ENCODE measurements around the gene LRRFIP1.

GRCh38 chr2:237691029-237691907, 63.9 kb downstream of the LRRFIP1 start:
- TF ChIP-seq, protein P1, sequence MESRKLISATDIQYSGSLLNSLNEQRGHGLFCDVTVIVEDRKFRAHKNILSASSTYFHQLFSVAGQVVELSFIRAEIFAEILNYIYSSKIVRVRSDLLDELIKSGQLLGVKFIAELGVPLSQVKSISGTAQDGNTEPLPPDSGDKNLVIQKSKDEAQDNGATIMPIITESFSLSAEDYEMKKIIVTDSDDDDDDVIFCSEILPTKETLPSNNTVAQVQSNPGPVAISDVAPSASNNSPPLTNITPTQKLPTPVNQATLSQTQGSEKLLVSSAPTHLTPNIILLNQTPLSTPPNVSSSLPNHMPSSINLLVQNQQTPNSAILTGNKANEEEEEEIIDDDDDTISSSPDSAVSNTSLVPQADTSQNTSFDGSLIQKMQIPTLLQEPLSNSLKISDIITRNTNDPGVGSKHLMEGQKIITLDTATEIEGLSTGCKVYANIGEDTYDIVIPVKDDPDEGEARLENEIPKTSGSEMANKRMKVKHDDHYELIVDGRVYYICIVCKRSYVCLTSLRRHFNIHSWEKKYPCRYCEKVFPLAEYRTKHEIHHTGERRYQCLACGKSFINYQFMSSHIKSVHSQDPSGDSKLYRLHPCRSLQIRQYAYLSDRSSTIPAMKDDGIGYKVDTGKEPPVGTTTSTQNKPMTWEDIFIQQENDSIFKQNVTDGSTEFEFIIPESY (IDR thresholded peaks at IDR 0.05; ENCODE audit: borderline replicate concordance, low read depth): no peak
- TF ChIP-seq CTCF (IDR thresholded peaks at IDR 0.05) (no peak), EZH2phosphoT487 (IDR thresholded peaks at IDR 0.05; ENCODE audit: borderline replicate concordance, low read depth) (no peak), REST (IDR thresholded peaks at IDR 0.05; ENCODE audit: low read depth, low read length) (no peak), SMC3 (IDR thresholded peaks at IDR 0.05; ENCODE audit: low read depth, low read length) (no peak), EP300 (IDR thresholded peaks at IDR 0.05; ENCODE audit: borderline replicate concordance in 1 of 2, low read depth in 1 of 2, low read length in 1 of 2) (no peak)
- TF ChIP-seq, protein P2, sequence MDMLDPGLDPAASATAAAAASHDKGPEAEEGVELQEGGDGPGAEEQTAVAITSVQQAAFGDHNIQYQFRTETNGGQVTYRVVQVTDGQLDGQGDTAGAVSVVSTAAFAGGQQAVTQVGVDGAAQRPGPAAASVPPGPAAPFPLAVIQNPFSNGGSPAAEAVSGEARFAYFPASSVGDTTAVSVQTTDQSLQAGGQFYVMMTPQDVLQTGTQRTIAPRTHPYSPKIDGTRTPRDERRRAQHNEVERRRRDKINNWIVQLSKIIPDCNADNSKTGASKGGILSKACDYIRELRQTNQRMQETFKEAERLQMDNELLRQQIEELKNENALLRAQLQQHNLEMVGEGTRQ (IDR thresholded peaks at IDR 0.05; ENCODE audit: borderline replicate concordance, low read depth, low read length): no peak

Data from SK-N-SH (cell line).